Colonic mucosa (tissue), 4 donors: Measurements from ENCODE around the gene MEIS2. TPM values are rescaled to one million over a fixed set of nuclear protein-coding genes. Genes with fewer than 3 reads are reported as not detected.

ENCODE experiments used
- DNase-seq: peaks from one replicate; pipeline ENCODE4 v3.0.0-alpha.2; 2020
- H3K27ac ChIP-seq: fragments of 200-600 bp; one replicate; pipeline ENCODE4 v1.8.0; 2021
- H3K27me3 ChIP-seq: fragments of 200-600 bp; one replicate; pipeline ENCODE4 v1.8.0; 2021
- H3K36me3 ChIP-seq: fragments of 200-600 bp; one replicate; pipeline ENCODE4 v1.8.0; 2021
- H3K4me1 ChIP-seq: fragments of 200-600 bp; one replicate; pipeline ENCODE4 v1.8.0; 2021; ENCODE audit warnings: mild to moderate bottlenecking
- H3K4me3 ChIP-seq: fragments of 200-600 bp; one replicate; pipeline ENCODE4 v1.8.0; 2021
- H3K9ac ChIP-seq, 2 donors: one replicate each; pipeline ENCODE4 v1.7.0; 2013; ENCODE audit warnings: control low read depth in 2 of 2, low read depth in 2 of 2, low read length in 2 of 2
- H3K9me3 ChIP-seq: fragments of 200-600 bp; one replicate; pipeline ENCODE4 v1.8.0; 2021
- intact Hi-C: fragments of 100-400 bp; cut with DNase I; formaldehyde crosslinking; loops from one replicate; pipeline ENCODE4 v1.14.1; 2022
- total RNA-seq, 2 donors: library from RNA; stranded (reverse); fragmentation: NEBNext Ultra II Directional in 1 of 2; extraction: Animal tissue kit (Norgen Biotek cat#: 25700) in 1 of 2; gene quantifications; one replicate each; pipeline ENCODE4 v1.2.1, GENCODE V29; 2021
- TF ChIP-seq, protein P1 (sequence below): fragments of 200-600 bp; IDR thresholded peaks from one replicate; pipeline ENCODE4 v1.8.0; 2022; ENCODE audit warnings: antibody characterized with exemption, mild to moderate bottlenecking
- donor health status: healthy.
- donor health status: DM: no; HTN: no; CAD: no.
- donor health status: DM: no; HTN: no; CAD: no.

The MEIS2 gene
- total RNA-seq, 2 donors from 2014 or later: 1.7 to 7.6 TPM

DNA sequence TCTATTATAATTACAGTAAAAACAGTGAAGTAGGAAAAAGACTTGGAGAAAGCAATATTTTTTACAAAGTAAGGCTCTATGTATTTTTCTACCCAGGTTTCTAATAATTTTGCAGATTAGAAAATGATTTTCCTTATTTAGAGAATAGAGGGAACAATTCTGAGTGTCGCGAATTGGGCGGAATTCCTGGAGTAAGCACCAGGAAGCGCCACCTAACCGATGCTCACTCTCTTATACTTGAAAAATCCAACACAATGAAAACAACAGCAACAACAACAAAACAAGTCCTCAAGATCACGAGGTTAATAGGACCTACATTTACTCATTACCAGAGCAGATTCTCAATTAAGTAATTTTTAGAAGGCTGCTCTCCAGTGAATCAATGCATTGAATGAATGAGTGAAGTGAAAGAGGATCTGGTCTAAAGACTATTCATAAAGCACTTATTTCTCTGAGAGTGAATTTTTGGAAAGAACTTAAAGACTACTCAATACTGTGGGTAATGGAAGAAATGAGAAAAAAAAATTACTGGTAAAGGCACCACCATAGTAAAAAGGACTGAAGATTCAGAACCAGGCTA is 158.0 kb downstream of the MEIS2 start:
- Histone ChIP-seq H3K9me3 (no peaks in the 10 kb centered on the region), H3K36me3 (no peaks in the 10 kb centered on the region), H3K4me3 (no peak overlapping the region), H3K9ac (no peak overlapping the region), H3K27ac (no peak overlapping the region), H3K4me1 (no peaks in the 10 kb centered on the region), H3K27me3 (no peaks in the 10 kb centered on the region)
- intact Hi-C loops: no loop called here
- TF ChIP-seq, protein P1, sequence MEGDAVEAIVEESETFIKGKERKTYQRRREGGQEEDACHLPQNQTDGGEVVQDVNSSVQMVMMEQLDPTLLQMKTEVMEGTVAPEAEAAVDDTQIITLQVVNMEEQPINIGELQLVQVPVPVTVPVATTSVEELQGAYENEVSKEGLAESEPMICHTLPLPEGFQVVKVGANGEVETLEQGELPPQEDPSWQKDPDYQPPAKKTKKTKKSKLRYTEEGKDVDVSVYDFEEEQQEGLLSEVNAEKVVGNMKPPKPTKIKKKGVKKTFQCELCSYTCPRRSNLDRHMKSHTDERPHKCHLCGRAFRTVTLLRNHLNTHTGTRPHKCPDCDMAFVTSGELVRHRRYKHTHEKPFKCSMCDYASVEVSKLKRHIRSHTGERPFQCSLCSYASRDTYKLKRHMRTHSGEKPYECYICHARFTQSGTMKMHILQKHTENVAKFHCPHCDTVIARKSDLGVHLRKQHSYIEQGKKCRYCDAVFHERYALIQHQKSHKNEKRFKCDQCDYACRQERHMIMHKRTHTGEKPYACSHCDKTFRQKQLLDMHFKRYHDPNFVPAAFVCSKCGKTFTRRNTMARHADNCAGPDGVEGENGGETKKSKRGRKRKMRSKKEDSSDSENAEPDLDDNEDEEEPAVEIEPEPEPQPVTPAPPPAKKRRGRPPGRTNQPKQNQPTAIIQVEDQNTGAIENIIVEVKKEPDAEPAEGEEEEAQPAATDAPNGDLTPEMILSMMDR: no peak
- no peak for DNase-seq

DNA sequence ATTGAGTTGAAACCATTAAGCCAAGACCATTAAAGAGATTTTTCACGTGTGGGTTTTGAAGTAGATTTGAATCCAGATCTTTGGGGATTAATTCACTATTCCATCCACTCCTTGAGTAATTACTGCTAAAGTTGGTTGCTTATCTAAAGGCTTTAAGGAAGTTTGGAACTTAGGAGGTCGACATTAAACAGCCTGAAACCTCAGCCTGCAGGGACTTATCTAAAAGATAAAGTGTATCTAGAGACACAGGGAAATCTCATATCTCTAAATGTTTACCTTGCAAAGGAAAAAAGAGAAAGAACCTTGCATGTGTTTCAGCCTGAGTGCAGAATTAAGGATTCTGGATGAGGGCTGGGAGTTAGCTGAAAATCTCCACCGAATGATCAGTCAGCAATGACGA is 158.6 kb downstream of the MEIS2 start:
- H3K9ac ChIP-seq: no peak overlapping the region
- DNase-seq: no peak
- no peaks in the 10 kb centered on the region for H3K36me3 ChIP-seq

DNA sequence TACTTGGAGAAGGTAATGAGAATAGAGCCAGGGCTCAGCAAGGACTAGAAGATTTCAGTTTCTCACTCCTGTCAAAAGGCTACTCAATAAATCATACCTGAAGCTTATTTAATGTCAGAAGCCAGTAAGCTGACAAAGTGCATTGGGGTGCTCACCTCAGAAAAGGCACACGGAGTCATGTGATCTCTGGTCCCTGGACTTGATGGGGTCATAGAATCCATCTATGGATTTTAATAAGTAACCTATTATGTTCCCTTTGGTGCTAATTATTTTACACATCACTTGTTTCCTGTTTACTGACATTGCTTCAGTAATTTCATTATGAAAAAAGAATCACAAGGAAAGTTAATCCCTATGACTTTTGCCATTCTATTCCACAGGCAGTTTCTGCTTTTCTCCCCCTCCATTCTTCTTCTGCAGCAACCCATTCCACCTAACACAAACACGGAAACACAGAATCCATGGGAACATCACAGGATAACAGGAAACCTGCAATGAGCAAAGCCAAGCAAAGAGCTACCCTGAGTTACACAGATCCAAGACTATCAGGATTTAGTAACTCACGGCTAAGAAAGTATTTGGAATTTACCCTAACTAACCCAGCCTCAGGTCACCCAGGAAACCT is 159.6 kb downstream of the MEIS2 start:
- no peaks in the 10 kb centered on the region for H3K36me3 ChIP-seq
- H3K4me3 ChIP-seq: no peak overlapping the region
- TF ChIP-seq, protein P1: no peak
- no peaks in the 10 kb centered on the region for H3K27me3 ChIP-seq
- H3K9me3 ChIP-seq: no peaks in the 10 kb centered on the region
- H3K4me1 ChIP-seq: no peaks in the 10 kb centered on the region
- no peak overlapping the region for H3K9ac ChIP-seq
- no peak for DNase-seq
- H3K27ac ChIP-seq: no peak overlapping the region
- intact Hi-C loops: no loop called here

More for the DNA sequence above, 158.6 kb downstream of the MEIS2 start:
- no peaks in the 10 kb centered on the region for H3K9me3 ChIP-seq
- TF ChIP-seq, protein P1: no peak
- no peaks in the 10 kb centered on the region for H3K4me1 ChIP-seq
- no peak overlapping the region for H3K4me3 ChIP-seq
- no peak overlapping the region for H3K27ac ChIP-seq
- no peaks in the 10 kb centered on the region for H3K27me3 ChIP-seq
- intact Hi-C loops: no loop called here

DNA sequence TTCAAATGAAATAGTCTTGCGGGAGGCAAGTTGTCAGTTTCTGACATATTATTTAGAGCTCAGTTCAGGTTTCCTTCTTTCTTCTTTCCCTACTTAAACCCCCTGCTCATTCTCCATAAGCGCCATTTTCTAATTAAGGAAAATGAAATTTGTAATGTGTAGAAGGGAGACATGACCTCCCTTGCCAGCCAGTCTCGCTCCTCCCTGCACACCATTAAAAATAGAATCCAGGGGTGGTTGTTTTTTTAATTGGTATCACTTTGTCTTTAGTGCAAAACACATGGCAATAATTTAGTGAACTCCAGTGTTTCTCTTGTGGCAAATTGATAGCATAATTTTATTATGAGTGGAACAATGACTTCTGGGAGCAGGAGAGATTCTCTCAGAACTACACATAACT is 160.1 kb downstream of the MEIS2 start:
- TF ChIP-seq, protein P1: no peak
- intact Hi-C loops: no loop called here
- Histone ChIP-seq H3K9me3 (no peaks in the 10 kb centered on the region), H3K4me1 (no peaks in the 10 kb centered on the region), H3K27me3 (no peaks in the 10 kb centered on the region), H3K4me3 (no peak overlapping the region), H3K9ac (no peak overlapping the region), H3K27ac (no peak overlapping the region), H3K36me3 (no peaks in the 10 kb centered on the region)
- DNase-seq: no peak

DNA sequence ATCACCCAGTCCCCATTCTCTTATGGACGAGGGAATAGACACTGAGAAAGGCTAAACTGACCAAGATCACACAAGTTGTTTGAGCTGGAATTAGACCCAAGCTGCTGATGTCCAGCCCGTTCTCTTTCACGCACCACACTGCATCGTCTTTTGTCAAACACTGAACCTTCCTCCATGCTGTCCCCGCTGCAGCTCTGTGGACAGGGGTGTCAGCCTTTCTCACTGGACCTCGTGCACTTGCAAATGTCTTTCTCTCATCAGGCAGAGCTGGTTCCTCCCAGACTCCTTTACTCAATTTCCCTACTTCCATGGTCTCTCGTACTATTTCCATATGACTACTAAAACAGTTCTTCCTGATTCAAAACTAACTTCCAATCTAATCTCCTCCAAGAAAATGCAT is 161.6 kb downstream of the MEIS2 start:
- Histone ChIP-seq H3K4me3 (no peak overlapping the region), H3K36me3 (no peaks in the 10 kb centered on the region), H3K9ac (no peak overlapping the region), H3K27me3 (no peaks in the 10 kb centered on the region), H3K9me3 (no peaks in the 10 kb centered on the region), H3K4me1 (no peaks in the 10 kb centered on the region), H3K27ac (no peak overlapping the region)
- TF ChIP-seq, protein P1: no peak
- DNase-seq: no peak
- intact Hi-C loops: no loop called here
